ENCODE results near the gene PTRH2. TPM values are rescaled to one million over a fixed set of nuclear protein-coding genes. Genes with fewer than 3 reads are reported as not detected.

Gene PTRH2
- total RNA-seq, 1 experiment from 2014 or later: 32.6 TPM

DNA sequence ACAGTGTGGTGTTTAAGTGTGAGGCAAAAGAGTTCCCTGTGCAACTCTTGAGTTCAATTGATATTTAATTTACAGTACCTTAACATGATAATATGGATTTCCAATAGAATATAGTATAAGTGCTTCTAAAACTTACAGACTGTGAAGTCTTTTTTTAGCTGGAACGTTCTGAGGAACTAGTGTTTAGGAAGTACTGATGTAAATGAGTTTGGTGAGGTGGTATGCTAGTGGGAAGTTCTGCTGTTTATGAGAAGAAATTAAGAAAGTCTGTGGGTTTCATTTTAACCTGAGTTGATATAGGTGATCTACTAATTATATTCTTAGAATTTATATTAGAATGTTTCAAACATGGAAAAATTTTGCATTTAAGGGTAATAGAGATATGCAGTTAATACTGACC is 32.0 kb downstream of the PTRH2 start (continued):
- TF ChIP-seq MYBL2 (CRISPR knock-in tag; IDR thresholded peaks at IDR 0.05): no peak
- TF ChIP-seq, protein P1, sequence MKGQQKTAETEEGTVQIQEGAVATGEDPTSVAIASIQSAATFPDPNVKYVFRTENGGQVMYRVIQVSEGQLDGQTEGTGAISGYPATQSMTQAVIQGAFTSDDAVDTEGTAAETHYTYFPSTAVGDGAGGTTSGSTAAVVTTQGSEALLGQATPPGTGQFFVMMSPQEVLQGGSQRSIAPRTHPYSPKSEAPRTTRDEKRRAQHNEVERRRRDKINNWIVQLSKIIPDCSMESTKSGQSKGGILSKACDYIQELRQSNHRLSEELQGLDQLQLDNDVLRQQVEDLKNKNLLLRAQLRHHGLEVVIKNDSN (CRISPR knock-in tag; IDR thresholded peaks at IDR 0.05): no peak
- no peak for TF ChIP-seq GRHL2 (CRISPR knock-in tag; IDR thresholded peaks at IDR 0.05; ENCODE audit: insufficient replicate concordance, severe bottlenecking)
- no peak for TF ChIP-seq TEAD1 (CRISPR knock-in tag; IDR thresholded peaks at IDR 0.05)

DNA sequence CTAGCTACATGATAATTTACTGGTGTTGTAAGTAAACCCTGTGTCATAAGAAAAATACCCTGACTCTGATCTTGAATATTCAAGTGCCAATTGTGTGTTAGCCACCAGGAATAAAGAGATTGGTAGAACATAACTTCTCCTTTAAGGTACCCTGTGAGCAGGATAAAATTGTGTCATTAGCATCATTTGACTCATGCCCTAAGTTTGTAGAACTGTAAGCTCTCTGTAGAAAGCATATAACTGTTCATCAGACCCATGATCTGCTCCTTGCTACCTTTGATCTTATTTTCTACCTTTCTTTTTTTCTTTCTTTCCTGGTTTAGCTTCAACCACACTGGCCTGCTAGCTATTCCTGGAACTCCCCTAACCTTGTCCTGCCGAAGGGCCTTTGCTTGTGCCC is 35.8 kb downstream of the PTRH2 start:
- no peak for DNase-seq (ENCODE audit: low spot score)
- ChIA-PET CTCF (no interaction called here), POLR2A (interaction anchor here (0.6 kb wide), 1 partner anchor 65 kb away, joined by 12 read pairs; no protein-coding TSS in a partner anchor)
- H3K4me3 Mint-ChIP-seq: no peak overlapping the region
- H3K27me3 Mint-ChIP-seq (ENCODE audit: low read depth): no peaks in the 10 kb centered on the region
- no peak for ATAC-seq
- peaks cover 47% of the 10 kb centered on the region for H3K36me3 Mint-ChIP-seq
- H3K27ac Mint-ChIP-seq: no peak overlapping the region
- TF ChIP-seq, protein P2, sequence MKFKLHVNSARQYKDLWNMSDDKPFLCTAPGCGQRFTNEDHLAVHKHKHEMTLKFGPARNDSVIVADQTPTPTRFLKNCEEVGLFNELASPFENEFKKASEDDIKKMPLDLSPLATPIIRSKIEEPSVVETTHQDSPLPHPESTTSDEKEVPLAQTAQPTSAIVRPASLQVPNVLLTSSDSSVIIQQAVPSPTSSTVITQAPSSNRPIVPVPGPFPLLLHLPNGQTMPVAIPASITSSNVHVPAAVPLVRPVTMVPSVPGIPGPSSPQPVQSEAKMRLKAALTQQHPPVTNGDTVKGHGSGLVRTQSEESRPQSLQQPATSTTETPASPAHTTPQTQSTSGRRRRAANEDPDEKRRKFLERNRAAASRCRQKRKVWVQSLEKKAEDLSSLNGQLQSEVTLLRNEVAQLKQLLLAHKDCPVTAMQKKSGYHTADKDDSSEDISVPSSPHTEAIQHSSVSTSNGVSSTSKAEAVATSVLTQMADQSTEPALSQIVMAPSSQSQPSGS (CRISPR knock-in tag; IDR thresholded peaks at IDR 0.05; ENCODE audit: borderline replicate concordance, low read depth): no peak
- TF ChIP-seq, protein P3, sequence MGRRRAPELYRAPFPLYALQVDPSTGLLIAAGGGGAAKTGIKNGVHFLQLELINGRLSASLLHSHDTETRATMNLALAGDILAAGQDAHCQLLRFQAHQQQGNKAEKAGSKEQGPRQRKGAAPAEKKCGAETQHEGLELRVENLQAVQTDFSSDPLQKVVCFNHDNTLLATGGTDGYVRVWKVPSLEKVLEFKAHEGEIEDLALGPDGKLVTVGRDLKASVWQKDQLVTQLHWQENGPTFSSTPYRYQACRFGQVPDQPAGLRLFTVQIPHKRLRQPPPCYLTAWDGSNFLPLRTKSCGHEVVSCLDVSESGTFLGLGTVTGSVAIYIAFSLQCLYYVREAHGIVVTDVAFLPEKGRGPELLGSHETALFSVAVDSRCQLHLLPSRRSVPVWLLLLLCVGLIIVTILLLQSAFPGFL (CRISPR knock-in tag; IDR thresholded peaks at IDR 0.05; ENCODE audit: borderline replicate concordance): no peak
- TF ChIP-seq CREM (CRISPR knock-in tag; IDR thresholded peaks at IDR 0.05) (no peak), ZNF219 (CRISPR knock-in tag; IDR thresholded peaks at IDR 0.05; ENCODE audit: borderline replicate concordance) (no peak), ZNF416 (CRISPR knock-in tag; IDR thresholded peaks at IDR 0.05) (no peak), NR1H2 (CRISPR knock-in tag; IDR thresholded peaks at IDR 0.05) (no peak), E2F4 (CRISPR knock-in tag; IDR thresholded peaks at IDR 0.05; ENCODE audit: borderline replicate concordance, low read depth) (no peak)
- TF ChIP-seq, protein P1 (CRISPR knock-in tag; IDR thresholded peaks at IDR 0.05): no peak
- TF ChIP-seq, protein P4, sequence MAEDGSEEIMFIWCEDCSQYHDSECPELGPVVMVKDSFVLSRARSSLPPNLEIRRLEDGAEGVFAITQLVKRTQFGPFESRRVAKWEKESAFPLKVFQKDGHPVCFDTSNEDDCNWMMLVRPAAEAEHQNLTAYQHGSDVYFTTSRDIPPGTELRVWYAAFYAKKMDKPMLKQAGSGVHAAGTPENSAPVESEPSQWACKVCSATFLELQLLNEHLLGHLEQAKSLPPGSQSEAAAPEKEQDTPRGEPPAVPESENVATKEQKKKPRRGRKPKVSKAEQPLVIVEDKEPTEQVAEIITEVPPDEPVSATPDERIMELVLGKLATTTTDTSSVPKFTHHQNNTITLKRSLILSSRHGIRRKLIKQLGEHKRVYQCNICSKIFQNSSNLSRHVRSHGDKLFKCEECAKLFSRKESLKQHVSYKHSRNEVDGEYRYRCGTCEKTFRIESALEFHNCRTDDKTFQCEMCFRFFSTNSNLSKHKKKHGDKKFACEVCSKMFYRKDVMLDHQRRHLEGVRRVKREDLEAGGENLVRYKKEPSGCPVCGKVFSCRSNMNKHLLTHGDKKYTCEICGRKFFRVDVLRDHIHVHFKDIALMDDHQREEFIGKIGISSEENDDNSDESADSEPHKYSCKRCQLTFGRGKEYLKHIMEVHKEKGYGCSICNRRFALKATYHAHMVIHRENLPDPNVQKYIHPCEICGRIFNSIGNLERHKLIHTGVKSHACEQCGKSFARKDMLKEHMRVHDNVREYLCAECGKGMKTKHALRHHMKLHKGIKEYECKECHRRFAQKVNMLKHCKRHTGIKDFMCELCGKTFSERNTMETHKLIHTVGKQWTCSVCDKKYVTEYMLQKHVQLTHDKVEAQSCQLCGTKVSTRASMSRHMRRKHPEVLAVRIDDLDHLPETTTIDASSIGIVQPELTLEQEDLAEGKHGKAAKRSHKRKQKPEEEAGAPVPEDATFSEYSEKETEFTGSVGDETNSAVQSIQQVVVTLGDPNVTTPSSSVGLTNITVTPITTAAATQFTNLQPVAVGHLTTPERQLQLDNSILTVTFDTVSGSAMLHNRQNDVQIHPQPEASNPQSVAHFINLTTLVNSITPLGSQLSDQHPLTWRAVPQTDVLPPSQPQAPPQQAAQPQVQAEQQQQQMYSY (CRISPR knock-in tag; IDR thresholded peaks at IDR 0.05): no peak
- H3K4me1 Mint-ChIP-seq: no peaks in the 10 kb centered on the region
- no peaks in the 10 kb centered on the region for H3K9me3 Mint-ChIP-seq

GRCh38 chr17:59669944-59670343 is 37.3 kb downstream of the PTRH2 start:
- no peak for DNase-seq (ENCODE audit: low spot score)
- ChIA-PET POLR2A (no interaction called here), CTCF (interaction anchor here (1.1 kb wide), 1 partner anchor 359 kb away, joined by 3 read pairs; no protein-coding TSS in a partner anchor)
- Mint-ChIP-seq H3K27me3 (ENCODE audit: low read depth) (no peaks in the 10 kb centered on the region), H3K9me3 (no peaks in the 10 kb centered on the region), H3K36me3 (peaks cover 49% of the 10 kb centered on the region), H3K27ac (no peak overlapping the region), H3K4me3 (no peak overlapping the region), H3K4me1 (no peaks in the 10 kb centered on the region)
- ATAC-seq: no peak
- TF ChIP-seq TEAD4 (CRISPR knock-in tag; IDR thresholded peaks at IDR 0.05): no peak
- no peak for TF ChIP-seq SMAD3 (CRISPR knock-in tag; IDR thresholded peaks at IDR 0.05; ENCODE audit: borderline replicate concordance)

Measured in WTC11 (cell line).